Measurements from ENCODE around the gene CCNI. TPM values are rescaled to one million over a fixed set of nuclear protein-coding genes. Genes with fewer than 3 reads are reported as not detected.
A peak's percentile ranks its signal among the peaks of the same experiment; 100 is the strongest.

The CCNI gene
- 129 and 187 TPM in 2 replicates for total RNA-seq

DNA sequence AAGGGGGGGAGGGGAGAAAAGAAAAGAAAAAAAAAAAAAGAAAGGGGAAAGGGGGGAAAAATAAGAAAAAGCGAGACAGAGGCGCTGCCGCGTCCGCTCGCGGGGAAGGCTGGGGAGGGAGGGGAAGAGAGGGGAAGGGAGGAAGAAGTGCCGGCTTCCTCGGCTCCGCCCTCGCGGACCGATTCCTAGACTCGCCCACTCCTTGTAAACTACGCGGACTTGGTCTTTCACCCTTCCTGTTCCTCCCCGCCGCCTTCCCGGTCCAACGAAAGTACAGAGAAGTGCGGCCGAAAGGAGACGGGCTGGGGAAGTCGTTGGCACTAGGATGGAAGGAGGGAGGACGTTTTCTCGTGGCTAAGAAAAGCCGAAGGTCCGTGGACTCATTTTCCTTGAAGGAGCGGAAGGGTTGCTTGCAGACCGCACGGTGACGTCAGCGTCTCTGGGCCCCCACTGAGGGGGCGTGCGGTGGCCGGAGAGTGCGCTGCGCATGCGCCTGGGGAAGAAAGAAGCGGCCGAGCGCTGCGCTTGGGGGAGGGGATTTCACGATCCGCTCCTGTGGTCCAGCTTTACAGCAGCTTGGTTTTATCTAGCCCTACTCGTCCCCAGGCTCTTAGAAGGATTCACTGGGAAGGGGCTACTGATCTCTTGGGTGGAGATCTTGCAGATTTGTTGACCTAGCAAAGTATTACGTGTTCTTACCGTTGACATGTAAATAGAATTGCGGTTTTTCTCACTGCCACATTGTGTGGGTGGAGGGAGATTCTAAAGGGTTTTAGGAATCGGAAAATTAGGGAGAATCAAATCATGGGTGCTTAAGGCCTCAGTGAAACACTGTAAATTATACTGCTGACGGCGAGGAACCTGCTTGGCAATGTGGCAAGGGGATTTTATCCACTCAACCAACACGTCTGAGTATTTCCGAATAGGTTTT, at the start of gene CCNI:
Gene CCNI (minus strand): TSS at position 121 of the 931 bp plus-strand sequence. CDS start 9,627 bp downstream, outside the sequence.
- peak; percentile 99 for DNase-seq (ENCODE audit: low read depth)
- TF ChIP-seq, protein P1, sequence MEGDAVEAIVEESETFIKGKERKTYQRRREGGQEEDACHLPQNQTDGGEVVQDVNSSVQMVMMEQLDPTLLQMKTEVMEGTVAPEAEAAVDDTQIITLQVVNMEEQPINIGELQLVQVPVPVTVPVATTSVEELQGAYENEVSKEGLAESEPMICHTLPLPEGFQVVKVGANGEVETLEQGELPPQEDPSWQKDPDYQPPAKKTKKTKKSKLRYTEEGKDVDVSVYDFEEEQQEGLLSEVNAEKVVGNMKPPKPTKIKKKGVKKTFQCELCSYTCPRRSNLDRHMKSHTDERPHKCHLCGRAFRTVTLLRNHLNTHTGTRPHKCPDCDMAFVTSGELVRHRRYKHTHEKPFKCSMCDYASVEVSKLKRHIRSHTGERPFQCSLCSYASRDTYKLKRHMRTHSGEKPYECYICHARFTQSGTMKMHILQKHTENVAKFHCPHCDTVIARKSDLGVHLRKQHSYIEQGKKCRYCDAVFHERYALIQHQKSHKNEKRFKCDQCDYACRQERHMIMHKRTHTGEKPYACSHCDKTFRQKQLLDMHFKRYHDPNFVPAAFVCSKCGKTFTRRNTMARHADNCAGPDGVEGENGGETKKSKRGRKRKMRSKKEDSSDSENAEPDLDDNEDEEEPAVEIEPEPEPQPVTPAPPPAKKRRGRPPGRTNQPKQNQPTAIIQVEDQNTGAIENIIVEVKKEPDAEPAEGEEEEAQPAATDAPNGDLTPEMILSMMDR (IDR thresholded peaks at IDR 0.05; ENCODE audit: insufficient read depth, low read depth, low read length), result no peak
- H3K4me3 ChIP-seq (ENCODE audit: low read depth, low read length), result peak within 1 kb of the TSS; percentile 87

GRCh38 chr4:77124576-77124975, 48.8 kb upstream of the CCNI start:
- no peak overlapping the region for H3K4me3 ChIP-seq (ENCODE audit: low read depth, low read length)
- no peak for DNase-seq (ENCODE audit: low read depth)
- TF ChIP-seq, protein P1 (IDR thresholded peaks at IDR 0.05; ENCODE audit: insufficient read depth, low read depth, low read length), result no peak

- no peak overlapping the region for H3K4me3 ChIP-seq (ENCODE audit: low read depth, low read length)
- TF ChIP-seq, protein P1 (IDR thresholded peaks at IDR 0.05; ENCODE audit: insufficient read depth, low read depth, low read length), result no peak
- no peak for DNase-seq (ENCODE audit: low read depth)
Measured at GRCh38 chr4:77123411-77123810, 47.6 kb upstream of the CCNI start.

GRCh38 chr4:77122656-77123055, 46.9 kb upstream of the CCNI start:
- no peak overlapping the region for H3K4me3 ChIP-seq (ENCODE audit: low read depth, low read length)
- TF ChIP-seq, protein P1 (IDR thresholded peaks at IDR 0.05; ENCODE audit: insufficient read depth, low read depth, low read length), result no peak
- no peak for DNase-seq (ENCODE audit: low read depth)

DNA sequence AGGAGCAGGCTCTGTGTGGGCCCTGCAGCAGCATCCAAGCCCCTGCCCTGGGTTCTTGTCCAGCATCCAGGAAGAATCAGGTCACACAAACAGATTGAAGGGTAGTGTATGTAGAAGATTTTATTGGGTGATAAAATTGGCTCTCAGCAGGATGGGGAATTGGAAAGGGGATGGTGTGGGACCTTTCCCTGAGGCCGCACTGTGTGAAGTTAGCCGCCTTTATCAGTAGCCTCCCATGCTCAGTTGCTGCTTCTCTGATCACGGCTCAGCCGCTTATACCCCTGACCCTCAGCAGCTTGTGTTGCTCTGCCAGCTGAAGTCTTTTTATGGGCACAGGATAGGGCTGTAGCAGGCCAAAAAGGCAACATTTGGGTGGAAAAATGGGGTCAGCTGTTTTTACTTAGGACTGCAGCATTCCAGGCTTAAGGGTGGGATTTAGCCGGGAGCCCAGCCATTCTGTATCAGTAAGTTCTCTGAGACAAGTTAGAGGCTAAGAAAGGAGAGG, 46.0 kb upstream of the CCNI start:
- no peak for DNase-seq (ENCODE audit: low read depth)
- TF ChIP-seq, protein P1 (IDR thresholded peaks at IDR 0.05; ENCODE audit: insufficient read depth, low read depth, low read length), result no peak
- H3K4me3 ChIP-seq (ENCODE audit: low read depth, low read length), result no peak overlapping the region

- TF ChIP-seq, protein P1 (IDR thresholded peaks at IDR 0.05; ENCODE audit: insufficient read depth, low read depth, low read length), result peak; percentile 42
- no peak overlapping the region for H3K4me3 ChIP-seq (ENCODE audit: low read depth, low read length)
- peak; percentile 30 for DNase-seq (ENCODE audit: low read depth)
Measured at GRCh38 chr4:77120886-77121508, 45.2 kb upstream of the CCNI start.
